ENCODE data around the gene TPK1.

GRCh38 chr7:144529269-144529926 is 306.5 kb downstream of the TPK1 start:
- TF ChIP-seq GABPA (IDR thresholded peaks at IDR 0.05; ENCODE audit: low read depth) (no peak), CTCF (IDR thresholded peaks at IDR 0.05) (no peak), ZBTB33 (IDR thresholded peaks at IDR 0.05; ENCODE audit: borderline replicate concordance, low read depth) (no peak), POLR2AphosphoS5 (IDR thresholded peaks at IDR 0.05; ENCODE audit: low read depth, low read length) (no peak), TCF12 (IDR thresholded peaks at IDR 0.05) (no peak), GATA2 (CRISPR knock-in tag; IDR thresholded peaks at IDR 0.05) (no peak), YY1 (IDR thresholded peaks at IDR 0.05; ENCODE audit: low read depth) (no peak), EP300 (IDR thresholded peaks at IDR 0.05; ENCODE audit: borderline replicate concordance in 1 of 2, low read depth in 1 of 2, low read length in 1 of 2) (no peak), RCOR1 (IDR thresholded peaks at IDR 0.05; ENCODE audit: low read length) (no peak), SIN3A (IDR thresholded peaks at IDR 0.05; ENCODE audit: borderline replicate concordance, low read depth, low read length) (no peak), CHD2 (IDR thresholded peaks at IDR 0.05; ENCODE audit: low read length, partially characterized antibody) (no peak)
- TF ChIP-seq, protein P1, sequence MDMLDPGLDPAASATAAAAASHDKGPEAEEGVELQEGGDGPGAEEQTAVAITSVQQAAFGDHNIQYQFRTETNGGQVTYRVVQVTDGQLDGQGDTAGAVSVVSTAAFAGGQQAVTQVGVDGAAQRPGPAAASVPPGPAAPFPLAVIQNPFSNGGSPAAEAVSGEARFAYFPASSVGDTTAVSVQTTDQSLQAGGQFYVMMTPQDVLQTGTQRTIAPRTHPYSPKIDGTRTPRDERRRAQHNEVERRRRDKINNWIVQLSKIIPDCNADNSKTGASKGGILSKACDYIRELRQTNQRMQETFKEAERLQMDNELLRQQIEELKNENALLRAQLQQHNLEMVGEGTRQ (IDR thresholded peaks at IDR 0.05; ENCODE audit: borderline replicate concordance, low read depth, low read length): no peak
- TF ChIP-seq, protein P2, sequence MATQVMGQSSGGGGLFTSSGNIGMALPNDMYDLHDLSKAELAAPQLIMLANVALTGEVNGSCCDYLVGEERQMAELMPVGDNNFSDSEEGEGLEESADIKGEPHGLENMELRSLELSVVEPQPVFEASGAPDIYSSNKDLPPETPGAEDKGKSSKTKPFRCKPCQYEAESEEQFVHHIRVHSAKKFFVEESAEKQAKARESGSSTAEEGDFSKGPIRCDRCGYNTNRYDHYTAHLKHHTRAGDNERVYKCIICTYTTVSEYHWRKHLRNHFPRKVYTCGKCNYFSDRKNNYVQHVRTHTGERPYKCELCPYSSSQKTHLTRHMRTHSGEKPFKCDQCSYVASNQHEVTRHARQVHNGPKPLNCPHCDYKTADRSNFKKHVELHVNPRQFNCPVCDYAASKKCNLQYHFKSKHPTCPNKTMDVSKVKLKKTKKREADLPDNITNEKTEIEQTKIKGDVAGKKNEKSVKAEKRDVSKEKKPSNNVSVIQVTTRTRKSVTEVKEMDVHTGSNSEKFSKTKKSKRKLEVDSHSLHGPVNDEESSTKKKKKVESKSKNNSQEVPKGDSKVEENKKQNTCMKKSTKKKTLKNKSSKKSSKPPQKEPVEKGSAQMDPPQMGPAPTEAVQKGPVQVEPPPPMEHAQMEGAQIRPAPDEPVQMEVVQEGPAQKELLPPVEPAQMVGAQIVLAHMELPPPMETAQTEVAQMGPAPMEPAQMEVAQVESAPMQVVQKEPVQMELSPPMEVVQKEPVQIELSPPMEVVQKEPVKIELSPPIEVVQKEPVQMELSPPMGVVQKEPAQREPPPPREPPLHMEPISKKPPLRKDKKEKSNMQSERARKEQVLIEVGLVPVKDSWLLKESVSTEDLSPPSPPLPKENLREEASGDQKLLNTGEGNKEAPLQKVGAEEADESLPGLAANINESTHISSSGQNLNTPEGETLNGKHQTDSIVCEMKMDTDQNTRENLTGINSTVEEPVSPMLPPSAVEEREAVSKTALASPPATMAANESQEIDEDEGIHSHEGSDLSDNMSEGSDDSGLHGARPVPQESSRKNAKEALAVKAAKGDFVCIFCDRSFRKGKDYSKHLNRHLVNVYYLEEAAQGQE (IDR thresholded peaks at IDR 0.05; ENCODE audit: low read depth, low read length): no peak
- TF ChIP-seq, protein P3, sequence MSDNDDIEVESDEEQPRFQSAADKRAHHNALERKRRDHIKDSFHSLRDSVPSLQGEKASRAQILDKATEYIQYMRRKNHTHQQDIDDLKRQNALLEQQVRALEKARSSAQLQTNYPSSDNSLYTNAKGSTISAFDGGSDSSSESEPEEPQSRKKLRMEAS (IDR thresholded peaks at IDR 0.05; ENCODE audit: low read depth): no peak
